ENCODE data around the gene YAP1.

DNA sequence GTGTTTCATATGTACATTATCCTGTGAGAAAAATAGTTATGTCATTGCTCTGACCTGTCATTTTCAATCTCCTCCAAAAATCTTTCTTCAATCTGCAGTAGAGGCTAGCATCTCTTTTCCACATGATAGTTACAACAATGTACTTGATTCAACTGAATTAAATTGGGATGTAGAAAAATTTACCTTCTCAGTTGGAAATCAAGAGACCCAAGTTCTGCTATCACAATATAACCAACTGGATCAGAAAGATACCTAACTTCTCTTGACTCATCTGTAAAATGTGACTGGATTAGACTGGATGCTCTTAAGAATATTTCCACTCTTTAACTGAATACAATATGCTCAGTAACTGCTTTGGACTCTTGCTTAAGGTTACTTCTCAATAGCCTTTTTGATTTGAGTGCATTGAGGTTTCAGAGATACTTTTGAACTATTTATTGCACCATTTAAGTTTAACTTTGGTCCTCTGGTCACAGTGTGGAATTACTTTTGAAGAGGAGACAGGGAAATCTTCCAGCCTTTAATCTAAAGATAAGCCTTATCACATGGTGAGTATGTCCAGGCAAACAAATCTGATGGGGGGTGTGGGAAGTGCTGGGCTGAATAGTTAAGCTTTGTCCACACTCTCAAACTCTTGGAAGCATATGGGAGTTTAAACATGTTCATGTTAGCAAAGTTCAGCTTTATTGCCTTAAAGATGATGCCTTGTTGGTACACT, 82.3 kb downstream of the YAP1 start:
- TF ChIP-seq, protein P1, sequence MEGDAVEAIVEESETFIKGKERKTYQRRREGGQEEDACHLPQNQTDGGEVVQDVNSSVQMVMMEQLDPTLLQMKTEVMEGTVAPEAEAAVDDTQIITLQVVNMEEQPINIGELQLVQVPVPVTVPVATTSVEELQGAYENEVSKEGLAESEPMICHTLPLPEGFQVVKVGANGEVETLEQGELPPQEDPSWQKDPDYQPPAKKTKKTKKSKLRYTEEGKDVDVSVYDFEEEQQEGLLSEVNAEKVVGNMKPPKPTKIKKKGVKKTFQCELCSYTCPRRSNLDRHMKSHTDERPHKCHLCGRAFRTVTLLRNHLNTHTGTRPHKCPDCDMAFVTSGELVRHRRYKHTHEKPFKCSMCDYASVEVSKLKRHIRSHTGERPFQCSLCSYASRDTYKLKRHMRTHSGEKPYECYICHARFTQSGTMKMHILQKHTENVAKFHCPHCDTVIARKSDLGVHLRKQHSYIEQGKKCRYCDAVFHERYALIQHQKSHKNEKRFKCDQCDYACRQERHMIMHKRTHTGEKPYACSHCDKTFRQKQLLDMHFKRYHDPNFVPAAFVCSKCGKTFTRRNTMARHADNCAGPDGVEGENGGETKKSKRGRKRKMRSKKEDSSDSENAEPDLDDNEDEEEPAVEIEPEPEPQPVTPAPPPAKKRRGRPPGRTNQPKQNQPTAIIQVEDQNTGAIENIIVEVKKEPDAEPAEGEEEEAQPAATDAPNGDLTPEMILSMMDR (IDR thresholded peaks at IDR 0.05): no peak
- TF ChIP-seq EP300 (IDR thresholded peaks at IDR 0.05) (no peak), POLR2A (IDR thresholded peaks at IDR 0.05) (no peak), POLR2AphosphoS5 (IDR thresholded peaks at IDR 0.05) (no peak)

All from suprapubic skin (tissue), 4 donors.